ENCODE results near the gene KIRREL2. TPM values are rescaled to one million over a fixed set of nuclear protein-coding genes. Genes with fewer than 3 reads are reported as not detected.
"Not testable (repeated sequence)": the region's sequence is repeated elsewhere in the genome, so short reads cannot be mapped to it uniquely, and the experiment has no call there.

KIRREL2 gene
- 10 to 100 TPM in 1 of 3 donors, under 1 TPM in 1, not detected in 1; 0.22 to 48.3 TPM for polyA plus RNA-seq

DNA sequence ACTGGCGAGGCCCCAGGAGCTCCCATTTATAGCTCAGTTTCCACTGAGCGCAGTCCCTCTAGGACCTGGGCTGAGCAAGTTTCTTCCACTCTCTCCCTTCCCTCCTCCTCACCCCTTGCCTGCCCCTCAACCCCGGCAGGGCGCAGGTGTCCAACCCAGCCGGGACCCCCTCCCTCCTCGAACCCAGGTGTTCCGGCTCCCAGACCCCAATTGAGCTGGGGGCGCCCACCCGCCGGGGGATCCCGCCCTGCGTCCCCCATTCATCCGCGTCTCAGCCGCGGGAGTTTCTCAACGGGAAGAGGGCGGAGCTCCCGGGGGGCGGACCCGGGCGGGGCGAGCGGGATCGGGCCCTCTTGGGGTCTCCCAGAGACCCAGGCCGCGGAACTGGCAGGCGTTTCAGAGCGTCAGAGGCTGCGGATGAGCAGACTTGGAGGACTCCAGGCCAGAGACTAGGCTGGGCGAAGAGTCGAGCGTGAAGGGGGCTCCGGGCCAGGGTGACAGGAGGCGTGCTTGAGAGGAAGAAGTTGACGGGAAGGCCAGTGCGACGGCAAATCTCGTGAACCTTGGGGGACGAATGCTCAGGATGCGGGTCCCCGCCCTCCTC, at the start of gene KIRREL2:
KIRREL2 (plus strand) TSS at position 366 of the 604 bp plus-strand sequence; CDS start at position 575, 209 bp downstream.
- no peak within 1 kb of the TSS for H3K27ac ChIP-seq (ENCODE audit: low read depth, low read length)
- 1 to 2% (median 1%) methylated on average over 38 to 42 of the region's 42 CpGs for WGBS, 3 donors

- H3K27ac ChIP-seq (ENCODE audit: low read depth, low read length): no peak overlapping the region
- WGBS, 3 donors: 88 to 95% (median 93%) methylated on average over 5 of the region's 5 CpGs
Measured at GRCh38 chr19:35807633-35808032, 49.1 kb upstream of the KIRREL2 start.

- WGBS, 3 donors: 67 to 85% (median 73%) methylated on average over 18 of the region's 18 CpGs
Measured at GRCh38 chr19:35811317-35812219, 45.1 kb upstream of the KIRREL2 start.

DNA sequence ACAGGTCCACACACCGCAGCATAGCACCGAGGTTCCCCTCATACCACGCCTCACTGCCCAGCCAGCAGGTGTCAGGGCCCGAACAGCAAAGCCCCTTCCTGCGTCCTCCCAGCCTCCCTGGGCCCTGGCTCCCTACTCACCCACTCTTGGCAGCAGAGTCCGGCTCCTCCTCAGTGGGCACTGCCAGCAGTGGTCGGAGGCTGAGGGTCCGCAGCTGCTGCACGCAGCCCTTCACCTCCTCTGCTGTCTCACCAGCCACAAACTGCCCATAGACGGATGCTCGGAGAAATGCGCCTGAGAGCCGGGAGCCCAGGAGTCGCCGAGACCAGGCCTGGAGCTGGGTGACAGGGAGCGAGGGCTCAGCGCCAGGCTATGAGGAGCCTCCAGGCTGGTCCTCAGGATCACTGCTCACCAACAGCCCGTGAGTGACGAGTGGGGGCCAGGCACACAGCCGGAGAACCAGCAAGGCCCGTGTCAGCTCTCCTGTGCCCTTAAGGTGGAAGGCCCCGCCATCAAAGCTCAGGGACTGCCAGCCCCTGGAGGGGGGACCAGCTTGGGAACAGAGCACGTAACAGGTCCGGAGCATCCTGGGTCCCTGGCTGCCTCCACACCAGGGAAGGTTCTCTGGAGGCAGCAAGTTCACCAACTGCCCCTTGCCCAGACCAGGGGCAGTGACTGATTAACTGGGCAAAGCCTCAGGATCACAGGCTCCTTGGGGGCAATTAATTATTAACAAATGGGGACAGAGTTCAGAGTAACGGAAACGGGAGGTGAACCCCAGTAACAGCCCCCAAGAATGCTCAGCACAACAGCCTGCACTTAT, 44.3 kb upstream of the KIRREL2 start, which contains the start of gene PRODH2:
PRODH2 (minus strand) TSS at position 626 of the 823 bp plus-strand sequence; CDS start at position 586, 40 bp downstream.
- 66 to 77% (median 70%) methylated on average over 26 of the region's 26 CpGs for WGBS, 3 donors
- H3K27ac ChIP-seq (ENCODE audit: low read depth, low read length): no peak within 1 kb of the TSS

More at GRCh38 chr19:35811317-35812219, 45.1 kb upstream of the KIRREL2 start:
- H3K27ac ChIP-seq (ENCODE audit: low read depth, low read length): no peak overlapping the region

DNA sequence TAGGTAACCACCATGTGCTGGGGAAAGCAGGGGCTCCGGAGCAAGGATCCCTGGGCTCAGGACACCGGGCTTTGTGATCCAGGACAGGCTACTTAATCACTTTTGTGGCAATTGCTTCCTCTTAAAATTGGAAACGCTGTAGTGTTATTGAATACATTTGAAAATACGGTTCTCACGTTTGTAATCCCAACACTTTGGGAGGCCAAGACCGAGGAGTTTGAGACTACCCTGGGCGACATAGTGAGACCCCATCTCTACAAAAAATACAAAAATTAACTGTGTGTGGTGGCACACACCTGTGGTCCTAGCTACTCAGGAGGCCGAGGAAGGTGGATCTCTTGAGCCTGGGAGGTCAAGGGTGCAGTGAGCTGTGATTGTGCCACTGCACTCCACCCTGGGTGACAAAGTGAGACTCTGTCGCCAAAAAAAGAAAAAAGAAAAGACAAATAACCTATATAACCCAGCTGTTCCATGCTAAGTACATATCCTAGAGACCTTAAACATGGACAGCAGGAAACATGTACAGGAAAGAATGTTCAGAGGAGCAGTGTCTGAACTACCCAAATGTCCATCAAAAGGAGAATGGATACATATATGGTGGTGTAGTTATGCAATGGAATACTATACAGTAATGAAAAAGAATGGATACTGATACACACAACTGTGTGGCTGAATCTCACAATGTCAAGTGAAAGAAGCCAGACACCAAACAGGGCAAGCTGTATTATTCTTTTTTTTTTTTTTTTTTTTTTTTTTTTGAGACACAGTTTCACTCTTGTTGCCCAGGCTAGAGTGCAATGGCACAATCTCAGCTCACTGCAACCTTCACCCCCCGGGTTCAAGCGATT, 43.4 kb upstream of the KIRREL2 start:
- 70 to 86% (median 81%) methylated on average over 11 of the region's 11 CpGs for WGBS, 3 donors
- H3K27ac ChIP-seq (ENCODE audit: low read depth, low read length): no peak overlapping the region

- 30 to 59% (median 32%) methylated on average over 6 of the region's 6 CpGs for WGBS, 3 donors
- H3K27ac ChIP-seq (ENCODE audit: low read depth, low read length): no peak overlapping the region
Measured at GRCh38 chr19:35816262-35816661, 40.4 kb upstream of the KIRREL2 start.

GRCh38 chr19:35816846-35817245, 39.9 kb upstream of the KIRREL2 start:
- WGBS, 3 donors: 80 to 88% (median 85%) methylated on average over 6 to 9 of the region's 9 CpGs
- no peak overlapping the region for H3K27ac ChIP-seq (ENCODE audit: low read depth, low read length)

DNA sequence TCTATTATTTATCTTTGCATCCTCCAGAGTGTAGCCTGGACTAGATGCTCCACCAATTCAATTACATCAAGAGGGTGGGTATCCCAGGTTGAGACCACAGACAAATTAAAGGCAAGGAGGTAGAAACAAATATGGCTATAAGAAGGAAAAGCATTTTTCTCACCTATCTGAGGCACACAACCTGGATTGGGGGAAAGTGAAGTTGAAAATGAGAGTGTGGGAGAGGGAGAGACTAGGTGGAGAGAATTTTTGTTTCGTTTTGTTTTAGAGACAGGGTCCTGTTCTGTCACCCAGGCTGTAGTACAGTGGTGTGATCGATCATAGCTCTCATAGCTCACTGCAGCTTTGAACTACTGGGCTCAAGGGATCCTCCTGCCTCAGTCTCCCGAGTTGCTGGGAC, 38.3 kb upstream of the KIRREL2 start:
- 72 to 74% (median 74%) methylated on average over 3 of the region's 3 CpGs for WGBS, 3 donors
- no peak overlapping the region for H3K27ac ChIP-seq (ENCODE audit: low read depth, low read length)

- no peak overlapping the region for H3K27ac ChIP-seq (ENCODE audit: low read depth, low read length)
- 54 to 82% (median 64%) methylated on average over 3 of the region's 3 CpGs for WGBS, 3 donors
Measured at GRCh38 chr19:35822579-35822978, 34.1 kb upstream of the KIRREL2 start.

DNA sequence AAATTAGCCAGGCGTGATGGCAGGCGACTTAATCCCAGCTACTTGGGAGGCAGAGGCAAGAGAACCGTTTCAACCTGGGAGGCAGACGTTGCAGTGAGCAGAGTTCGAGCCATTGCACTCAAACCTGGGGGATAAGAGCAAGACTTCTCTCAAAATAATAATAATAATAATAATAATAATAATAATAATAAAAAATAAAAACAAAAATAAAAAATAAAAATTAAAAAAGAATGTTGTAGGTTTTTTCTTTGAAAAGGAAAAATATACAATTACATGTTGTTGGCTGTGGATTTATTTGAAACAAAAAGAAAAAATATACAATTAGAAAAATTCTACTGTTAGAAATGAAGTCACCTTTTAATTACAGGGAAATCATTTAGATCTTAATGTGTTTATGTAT, 32.6 kb upstream of the KIRREL2 start:
- H3K27ac ChIP-seq (ENCODE audit: low read depth, low read length): no peak overlapping the region
- 80 to 94% (median 87%) methylated on average over 5 of the region's 5 CpGs for WGBS, 3 donors

- no peak overlapping the region for H3K27ac ChIP-seq (ENCODE audit: low read depth, low read length)
- WGBS, 3 donors: 7 to 55% (median 16%) methylated on average over 12 of the region's 12 CpGs
Measured at GRCh38 chr19:35828692-35829301, 27.9 kb upstream of the KIRREL2 start.

- H3K27ac ChIP-seq (ENCODE audit: low read depth, low read length): no peak overlapping the region
- WGBS, 3 donors: 74 to 84% (median 75%) methylated on average over 18 of the region's 18 CpGs
Measured at GRCh38 chr19:35830986-35831385, 25.7 kb upstream of the KIRREL2 start.

- H3K27ac ChIP-seq (ENCODE audit: low read depth, low read length): no peak overlapping the region
- WGBS, 3 donors: 27 to 79% (median 74%) methylated on average over 4 of the region's 4 CpGs
Measured at GRCh38 chr19:35832054-35832453, 24.7 kb upstream of the KIRREL2 start.

- H3K27ac ChIP-seq (ENCODE audit: low read depth, low read length): no peak overlapping the region
- 53 to 71% (median 65%) methylated on average over 7 of the region's 7 CpGs for WGBS, 3 donors
Measured at GRCh38 chr19:35833972-35834371, 22.7 kb upstream of the KIRREL2 start.

DNA sequence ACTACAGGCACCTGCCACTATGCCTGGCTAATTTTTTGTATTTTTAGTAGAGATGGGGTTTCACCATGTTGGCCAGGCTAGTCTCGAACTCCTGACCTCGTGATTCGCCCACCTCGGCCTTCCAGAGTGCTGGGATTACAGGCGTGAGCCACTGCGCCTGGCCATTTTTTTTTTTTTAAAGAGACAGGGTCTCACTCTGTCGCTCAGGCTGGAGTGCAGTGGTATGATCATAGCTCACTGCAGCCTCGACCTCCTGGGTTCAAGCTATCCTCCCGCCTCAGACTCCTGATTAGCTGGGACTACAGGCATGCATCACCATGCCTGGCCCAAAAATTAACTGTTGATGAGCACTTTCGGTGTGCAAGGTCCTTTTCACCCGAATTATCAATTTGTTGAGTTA, 20.6 kb upstream of the KIRREL2 start:
- H3K27ac ChIP-seq (ENCODE audit: low read depth, low read length): not testable (repeated sequence)
- WGBS, 3 donors: 55 to 68% (median 63%) methylated on average over 11 of the region's 11 CpGs

- 85 to 87% (median 86%) methylated on average over 13 of the region's 13 CpGs for WGBS, 3 donors
- H3K27ac ChIP-seq (ENCODE audit: low read depth, low read length): no peak overlapping the region
Measured at GRCh38 chr19:35841961-35842595, 14.6 kb upstream of the KIRREL2 start.
